H9 (cell line): Measurements from ENCODE around the gene EIF3D. TPM values are rescaled to one million over a fixed set of nuclear protein-coding genes. Genes with fewer than 3 reads are reported as not detected.

ENCODE experiments used
- DNase-seq: peaks from one replicate; pipeline ENCODE4 v3.0.0-alpha.2; 2017
- H2AFZ ChIP-seq: one replicate; pipeline ENCODE4 v1.6.1; 2013; ENCODE audit warnings: mild to moderate bottlenecking, low read length, control low read depth, moderate library complexity
- H2AK5ac ChIP-seq: 2 replicates; pipeline ENCODE4 v1.6.1; 2013; ENCODE audit warnings: low read length, control low read depth, mixed read lengths; ENCODE audit not compliant: insufficient read length
- H2BK120ac ChIP-seq: one replicate; pipeline ENCODE4 v1.6.1; 2013; ENCODE audit warnings: low read depth, mild to moderate bottlenecking, low read length, control low read depth, inconsistent platforms; ENCODE audit not compliant: poor library complexity, severe bottlenecking
- H2BK12ac ChIP-seq: 2 replicates; pipeline ENCODE4 v1.6.1; 2013; ENCODE audit warnings: low read length, control low read depth, mixed read lengths, low read depth; ENCODE audit not compliant: insufficient read length
- H2BK15ac ChIP-seq: 2 replicates; pipeline ENCODE4 v1.6.1; 2013; ENCODE audit warnings: low read depth, low read length, control low read depth
- H2BK20ac ChIP-seq: one replicate; pipeline ENCODE4 v1.6.1; 2013; ENCODE audit warnings: low read depth, mild to moderate bottlenecking, low read length, control low read depth, inconsistent platforms; ENCODE audit not compliant: poor library complexity, severe bottlenecking
- H2BK5ac ChIP-seq: 2 replicates; pipeline ENCODE4 v1.6.1; 2013; ENCODE audit warnings: low read length, control low read depth, mixed read lengths; ENCODE audit not compliant: insufficient read length
- H3K14ac ChIP-seq: 2 replicates; pipeline ENCODE4 v1.6.1; 2013; ENCODE audit warnings: low read length, control low read depth; ENCODE audit not compliant: insufficient read depth
- H3K18ac ChIP-seq: 2 replicates; pipeline ENCODE4 v1.6.1; 2013; ENCODE audit warnings: low read depth, mild to moderate bottlenecking, mixed read lengths, low read length, control low read depth; ENCODE audit not compliant: insufficient read length
- H3K23ac ChIP-seq: 2 replicates; pipeline ENCODE4 v1.6.1; 2013; ENCODE audit warnings: low read length, control low read depth, mixed read lengths, low read depth; ENCODE audit not compliant: insufficient read length
- H3K23me2 ChIP-seq: 2 replicates; pipeline ENCODE4 v1.6.1; 2013; ENCODE audit warnings: low read depth, mild to moderate bottlenecking, mixed read lengths, low read length, control low read depth; ENCODE audit not compliant: insufficient read length, poor library complexity, severe bottlenecking
- H3K27ac ChIP-seq: 2 replicates; pipeline ENCODE4 v1.5.1; 2013; ENCODE audit warnings: low read length, control low read depth, mixed read lengths, low read depth; ENCODE audit not compliant: insufficient read length
- H3K27me3 ChIP-seq: 2 replicates; pipeline ENCODE4 v1.6.1; 2013; ENCODE audit warnings: low read length, control low read depth, inconsistent platforms; ENCODE audit not compliant: insufficient read depth
- H3K4ac ChIP-seq: 2 replicates; pipeline ENCODE4 v1.6.1; 2013; ENCODE audit warnings: low read depth, mild to moderate bottlenecking, control low read depth, inconsistent platforms, low read length, moderate library complexity
- H3K4me1 ChIP-seq: 2 replicates; pipeline ENCODE4 v1.6.1; 2013; ENCODE audit warnings: low read length, control low read depth, inconsistent platforms; ENCODE audit not compliant: insufficient read depth
- H3K4me2 ChIP-seq: 2 replicates; pipeline ENCODE4 v1.6.1; 2013; ENCODE audit warnings: low read length, control low read depth, mixed read lengths; ENCODE audit not compliant: insufficient read length, insufficient read depth
- H3K56ac ChIP-seq: 2 replicates; pipeline ENCODE4 v1.6.1; 2013; ENCODE audit warnings: low read depth, mild to moderate bottlenecking, mixed read lengths, low read length, control low read depth; ENCODE audit not compliant: insufficient read length
- H3K79me1 ChIP-seq: 2 replicates; pipeline ENCODE4 v1.6.1; 2013; ENCODE audit warnings: low read depth, mild to moderate bottlenecking, moderate library complexity, low read length, control low read depth, inconsistent platforms; ENCODE audit not compliant: insufficient read depth, poor library complexity, severe bottlenecking
- H3K79me2 ChIP-seq: 2 replicates; pipeline ENCODE4 v1.6.1; 2013; ENCODE audit warnings: low read length, control low read depth, inconsistent platforms; ENCODE audit not compliant: insufficient read depth
- H3K9ac ChIP-seq: 2 replicates; pipeline ENCODE4 v1.6.1; 2013; ENCODE audit warnings: low read length, control low read depth, mixed read lengths; ENCODE audit not compliant: insufficient read length; ENCODE audit errors: extremely low read depth
- H3K9me3 ChIP-seq: one replicate; pipeline ENCODE4 v1.6.1; 2013; ENCODE audit warnings: low read depth, low read length, inconsistent platforms; ENCODE audit not compliant: control insufficient read depth
- H3T11ph ChIP-seq: one replicate; pipeline ENCODE4 v1.6.1; 2013; ENCODE audit warnings: mild to moderate bottlenecking, low read length, control low read depth, inconsistent platforms
- H4K20me1 ChIP-seq: one replicate; pipeline ENCODE4 v1.6.1; 2013; ENCODE audit not compliant: control insufficient read depth, insufficient read length, insufficient read depth
- H4K5ac ChIP-seq: 2 replicates; pipeline ENCODE4 v1.6.1; 2013; ENCODE audit warnings: low read depth, mild to moderate bottlenecking, mixed read lengths, low read length, control low read depth; ENCODE audit not compliant: insufficient read length
- H4K8ac ChIP-seq: replicated peaks from 2 replicates; pipeline ENCODE4 v1.6.1; 2013; ENCODE audit warnings: low read length, control low read depth, mixed read lengths, low read depth; ENCODE audit not compliant: insufficient read length
- H4K91ac ChIP-seq: 2 replicates; pipeline ENCODE4 v1.6.1; 2013; ENCODE audit warnings: low read depth, mild to moderate bottlenecking, moderate library complexity, mixed read lengths, low read length, control low read depth; ENCODE audit not compliant: insufficient read length
- H3K27ac Mint-ChIP-seq, 3 experiments: 2 replicates in 2 of 3; 3 replicates in 1 of 3; pipeline ENCODE4 v1.8.0; 2020 to 2021; ENCODE audit warnings: mixed read lengths in 3 of 3, mild to moderate bottlenecking in 1 of 3, moderate library complexity in 1 of 3
- H3K27me3 Mint-ChIP-seq: 2 replicates; pipeline ENCODE4 v1.8.0; 2021; ENCODE audit warnings: low read depth, mild to moderate bottlenecking, moderate library complexity, mixed read lengths
- H3K36me3 Mint-ChIP-seq, 3 experiments: 2 replicates in 2 of 3; 3 replicates in 1 of 3; pipeline ENCODE4 v1.8.0; 2020 to 2021; ENCODE audit warnings: low read depth in 3 of 3, mixed read lengths in 3 of 3; ENCODE audit not compliant: insufficient read depth in 1 of 3
- H3K4me1 Mint-ChIP-seq, 2 experiments: 2 replicates each; pipeline ENCODE4 v1.8.0; 2020; ENCODE audit warnings: mixed read lengths in 2 of 2
- H3K4me3 Mint-ChIP-seq, 2 experiments: 2 replicates in 1 of 2; 3 replicates in 1 of 2; pipeline ENCODE4 v1.8.0; 2020 to 2021; ENCODE audit warnings: mild to moderate bottlenecking in 2 of 2, mixed read lengths in 2 of 2, moderate library complexity in 1 of 2
- H3K9me3 Mint-ChIP-seq, 2 experiments: 2 replicates in 1 of 2; 3 replicates in 1 of 2; pipeline ENCODE4 v1.8.0; 2020; ENCODE audit warnings: mild to moderate bottlenecking in 2 of 2, mixed read lengths in 2 of 2, moderate library complexity in 1 of 2
- CTCF ChIP-seq: fragments of 200-600 bp; sonication (generic); conservative IDR thresholded peaks from 3 replicates; pipeline ENCODE4 v1.8.0; 2021; ENCODE audit warnings: antibody characterized with exemption, mild to moderate bottlenecking
- WGBS: extraction: QIAGEN DNeasy Blood & Tissue Kit; methylation state at CpG from one replicate; pipeline ENCODE4 v1.1.7; 2013; ENCODE audit warnings: missing lambda C conversion rate, low lambda C conversion rate, mixed read lengths; ENCODE audit not compliant: insufficient read length; ENCODE audit errors: extremely low coverage; 5-methylcytosine and 5-hydroxymethylcytosine counted together
- total RNA-seq: library from RNA; stranded (reverse); gene quantifications from 2 replicates; pipeline ENCODE4 v1.2.1, GENCODE V29; 2021

EIF3D gene
- total RNA-seq, 1 experiment from 2014 or later: 198 TPM

GRCh38 chr22:36493690-36494110 lies 35.3 kb downstream of the EIF3D start:
- H3K27ac Mint-ChIP-seq: no peak overlapping the region
- no peak overlapping the region for H3K27ac ChIP-seq
- no peak for DNase-seq
- H3K9ac ChIP-seq: no peak overlapping the region
- H3K14ac ChIP-seq: no peak overlapping the region
- no peak overlapping the region for H2BK120ac ChIP-seq
- H3T11ph ChIP-seq: no peak overlapping the region
- H3K27me3 Mint-ChIP-seq: no peaks in the 10 kb centered on the region
- H3K23me2 ChIP-seq: no peaks in the 10 kb centered on the region
- no peak overlapping the region for H3K4me3 Mint-ChIP-seq
- no peaks in the 10 kb centered on the region for H3K27me3 ChIP-seq
- no CpG with 5 or more reads among the region's 16 CpGs for WGBS
- H4K8ac ChIP-seq: no peak overlapping the region
- H2BK15ac ChIP-seq: no peak overlapping the region
- no peak overlapping the region for H2BK12ac ChIP-seq
- H3K4ac ChIP-seq: no peak overlapping the region
- H3K4me1 Mint-ChIP-seq: no peaks in the 10 kb centered on the region
- no peak overlapping the region for H3K18ac ChIP-seq
- H3K56ac ChIP-seq: no peak overlapping the region
- no peaks in the 10 kb centered on the region for H3K79me1 ChIP-seq
- H3K23ac ChIP-seq: no peak overlapping the region
- no peak overlapping the region for H2AFZ ChIP-seq
- no peaks in the 10 kb centered on the region for H3K9me3 ChIP-seq
- no peaks in the 10 kb centered on the region for H3K79me2 ChIP-seq
- no peak for TF ChIP-seq CTCF
- no peak overlapping the region for H4K91ac ChIP-seq
- H3K4me2 ChIP-seq: no peak overlapping the region
- H2BK5ac ChIP-seq: no peak overlapping the region
- no peak overlapping the region for H4K5ac ChIP-seq
- no peak overlapping the region for H2BK20ac ChIP-seq
- H3K9me3 Mint-ChIP-seq: no peaks in the 10 kb centered on the region
- peaks cover 23 to 77% (median 55%) of the 10 kb centered on the region in 3 experiments for H3K36me3 Mint-ChIP-seq
- no peaks in the 10 kb centered on the region for H3K4me1 ChIP-seq
- H4K20me1 ChIP-seq: no peaks in the 10 kb centered on the region
- H2AK5ac ChIP-seq: no peak overlapping the region
